HG03575 (cell line): ENCODE results near the gene MEIS1.

Experiments
- ATAC-seq: cut with Tn5 transposase; IDR thresholded peaks from one replicate; pipeline ENCODE4 v1.9.1; 2021; ENCODE audit not compliant: unreplicated experiment, insufficient number of reproducible peaks, low FRiP score; ENCODE audit errors: extremely low read depth

MEIS1 gene

DNA sequence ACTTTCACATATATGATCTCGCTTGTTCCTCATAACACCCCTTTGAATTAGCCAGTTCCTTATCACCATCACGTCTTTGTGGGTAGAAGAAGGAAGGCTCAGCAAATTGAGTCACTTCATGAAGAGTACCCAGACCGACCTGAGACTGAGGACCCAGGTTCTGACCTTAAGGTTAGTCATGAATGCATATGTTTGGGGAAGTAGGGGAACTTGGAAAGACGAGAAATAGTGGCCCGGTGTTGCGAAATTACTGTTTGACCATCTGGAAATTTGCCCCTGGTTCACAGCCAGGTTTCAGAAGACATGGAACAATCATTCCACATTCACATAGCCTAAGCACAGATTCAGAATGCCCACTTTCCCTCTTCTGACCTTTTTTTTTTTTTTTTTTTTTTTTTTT is 59.8 kb downstream of the MEIS1 start:
- ATAC-seq, result no peak

DNA sequence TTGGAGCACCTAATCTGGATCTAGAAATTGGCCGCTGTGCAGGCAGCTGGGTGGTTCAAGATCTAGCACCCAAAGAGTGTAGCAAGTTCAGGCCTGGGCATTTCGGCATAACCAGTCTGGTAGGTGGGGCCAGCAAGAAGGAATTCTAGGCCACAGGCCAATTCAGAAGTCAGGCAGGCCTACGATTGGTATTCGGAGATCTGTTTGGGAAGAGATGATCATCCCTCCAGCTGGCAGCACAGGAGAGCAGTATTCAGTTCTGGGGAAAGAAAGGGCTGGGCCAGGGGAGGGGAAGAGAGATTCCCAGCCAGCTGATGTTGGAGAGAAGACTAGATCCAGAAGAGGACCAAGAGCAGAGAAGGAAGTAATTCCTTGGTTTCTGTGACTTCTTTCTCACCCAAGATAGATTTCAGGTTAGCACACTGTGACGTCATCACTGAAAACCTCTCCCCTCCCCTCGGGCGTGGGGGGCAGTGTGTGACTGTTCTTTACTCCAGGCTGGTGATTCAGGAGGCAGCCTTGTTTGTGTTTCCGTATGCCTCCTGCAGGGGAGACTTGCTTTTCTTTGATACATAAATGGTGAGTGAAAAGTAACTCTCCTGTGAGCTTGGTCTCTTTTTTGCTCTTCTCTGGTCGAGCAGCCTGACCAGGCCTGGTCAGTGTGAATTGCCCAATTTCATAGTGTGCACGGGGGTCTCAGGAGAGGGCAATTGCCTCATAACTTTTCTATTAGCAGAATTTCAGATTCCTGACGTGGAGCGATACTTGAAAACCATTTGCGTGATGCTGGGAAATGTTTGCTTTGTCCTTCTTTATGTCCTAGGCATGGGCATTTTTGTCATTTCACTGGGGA is 61.1 kb downstream of the MEIS1 start:
- no peak for ATAC-seq

DNA sequence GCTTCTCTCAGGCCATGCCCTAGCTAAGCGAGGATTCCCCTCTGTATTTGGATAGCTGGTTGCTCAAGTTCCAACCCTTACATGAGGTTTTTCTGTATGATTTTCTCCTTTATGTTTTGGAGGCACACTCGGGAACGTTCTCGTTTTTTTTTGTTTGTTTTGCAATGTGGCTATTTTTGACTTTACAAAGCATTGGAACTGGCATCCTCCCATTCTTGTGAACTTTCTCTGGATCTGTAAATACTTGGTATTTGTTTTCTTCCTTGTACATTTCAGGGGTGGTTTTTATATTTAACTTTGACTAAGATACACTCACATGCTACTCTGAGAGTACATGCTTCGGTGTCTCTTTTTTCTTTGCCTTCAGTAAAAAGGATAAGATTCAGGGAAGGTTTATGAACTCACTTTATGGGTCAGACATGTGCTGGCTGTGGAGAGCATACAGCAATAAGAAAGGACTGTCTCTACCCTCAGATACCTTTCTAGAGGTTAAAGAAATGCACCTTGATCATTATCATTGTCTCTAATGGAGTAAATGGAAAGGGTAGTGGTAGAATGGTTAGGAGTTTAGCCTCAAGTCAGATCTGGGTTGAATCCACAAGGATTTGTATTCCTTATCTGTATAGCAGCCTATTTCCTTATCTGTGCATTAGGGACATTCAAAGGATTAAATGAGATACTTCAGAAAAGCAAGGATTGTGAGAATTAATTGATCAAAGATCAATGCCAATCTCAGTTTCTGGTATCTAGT is 61.9 kb downstream of the MEIS1 start:
- ATAC-seq, result no peak

DNA sequence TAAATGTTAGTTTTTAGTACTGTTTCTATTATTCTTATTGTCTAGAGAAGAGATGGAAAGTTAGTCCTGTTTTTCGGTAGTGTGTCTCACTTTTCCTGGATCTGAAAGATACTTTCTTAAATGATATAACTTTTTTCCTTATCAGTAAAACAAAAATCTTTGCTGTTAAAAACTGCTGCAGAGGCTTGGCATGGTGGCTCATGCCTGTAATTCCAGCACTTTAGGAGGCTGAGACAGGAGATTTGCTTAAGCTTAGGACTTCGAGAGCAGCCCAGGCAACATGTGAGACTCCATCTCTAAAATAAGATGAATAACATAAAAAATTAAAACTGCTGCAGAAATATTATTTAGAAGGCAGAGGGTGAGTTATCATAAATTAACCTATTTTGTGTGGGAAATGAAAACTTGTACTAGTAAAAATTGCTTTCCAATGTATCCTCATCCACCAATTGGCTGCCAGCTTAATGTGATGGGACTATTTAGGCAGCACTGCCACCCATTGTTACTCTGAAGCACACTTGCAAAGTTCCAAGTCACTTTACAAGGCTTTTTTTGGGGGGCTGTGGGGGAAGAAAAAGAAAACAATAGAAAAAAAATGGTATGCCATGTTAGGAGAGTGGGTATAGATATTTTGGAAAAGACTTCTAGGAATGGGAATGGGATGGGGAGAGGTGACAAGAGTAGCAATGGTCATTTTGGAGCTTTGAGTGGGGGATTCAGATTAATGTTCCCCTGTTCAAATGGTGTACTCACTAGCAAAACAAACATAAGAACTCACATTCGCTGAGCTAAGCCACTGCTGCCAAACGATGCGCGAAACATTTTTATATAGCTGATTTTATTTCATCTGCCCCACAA is 62.7 kb downstream of the MEIS1 start:
- ATAC-seq, result no peak

DNA sequence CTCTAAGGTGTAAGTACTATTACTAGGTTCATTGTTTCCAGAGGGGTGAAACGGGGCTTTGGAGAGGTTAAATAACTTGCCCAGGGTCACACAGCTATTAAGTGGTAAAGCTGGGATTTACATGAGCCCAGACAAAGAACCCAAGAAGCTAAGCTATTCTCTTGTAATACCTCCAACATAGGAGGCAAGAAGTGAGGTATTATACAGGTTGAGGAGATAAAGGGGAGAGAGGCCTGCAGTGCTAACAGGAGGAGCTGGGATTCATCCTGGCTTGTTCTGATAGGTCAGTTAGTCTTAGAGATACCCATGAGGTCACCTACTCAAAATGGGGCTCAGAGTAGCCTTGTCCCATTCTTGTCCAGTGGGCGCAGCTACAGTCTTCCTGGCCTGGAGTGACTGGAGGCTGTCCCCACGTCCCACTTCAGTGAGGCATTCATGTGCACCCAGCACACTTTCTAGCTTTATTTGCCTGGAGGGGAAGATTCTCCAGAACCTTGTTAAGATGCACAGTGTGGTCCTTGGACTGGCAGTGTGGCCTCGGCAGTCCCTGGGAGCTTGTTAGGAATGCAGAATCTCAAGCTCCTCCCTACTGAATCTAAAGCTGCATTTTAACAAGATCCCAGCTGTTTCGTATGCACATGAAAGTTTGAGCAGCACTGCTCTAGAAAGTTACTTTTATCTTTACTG is 63.5 kb downstream of the MEIS1 start:
- no peak for ATAC-seq

DNA sequence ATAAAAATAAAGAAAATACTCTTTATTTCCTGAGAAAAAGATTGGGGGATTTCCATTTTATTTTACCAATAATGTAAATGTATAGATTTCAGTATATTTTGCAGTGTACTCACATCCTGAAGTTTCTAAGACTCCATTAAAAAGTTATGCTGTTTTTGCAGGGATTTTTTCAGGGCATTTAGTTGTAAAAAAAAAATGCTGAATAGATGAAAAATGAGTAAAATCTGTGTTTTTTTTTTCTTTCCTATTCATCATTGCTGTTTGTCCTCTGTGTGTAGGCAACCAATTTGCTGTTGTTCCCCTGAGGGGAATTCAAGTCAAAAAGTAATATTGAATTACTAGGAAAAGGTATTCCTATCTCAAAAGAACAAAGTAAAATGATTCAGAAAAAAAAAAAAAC is 66.3 kb downstream of the MEIS1 start:
- no peak for ATAC-seq

DNA sequence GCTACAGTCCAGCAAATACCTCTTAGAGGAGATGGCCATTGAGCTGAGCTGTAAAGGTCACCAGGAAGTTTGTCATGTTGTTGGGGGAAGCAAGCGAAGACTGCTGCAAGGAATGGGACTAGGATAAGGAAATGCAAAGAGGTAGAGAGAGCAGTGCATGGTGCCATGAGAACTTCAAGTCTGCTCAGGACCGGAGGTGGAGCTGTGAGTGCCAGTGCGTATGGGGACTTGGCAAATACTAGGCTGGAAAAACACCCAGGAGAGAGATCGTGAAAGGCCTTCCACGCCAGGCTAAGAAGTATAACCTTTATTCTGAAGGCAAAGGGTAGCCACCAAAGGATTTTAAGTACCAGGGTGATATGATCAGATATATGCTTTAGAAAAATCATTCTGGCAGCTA is 71.3 kb downstream of the MEIS1 start:
- ATAC-seq, result no peak

DNA sequence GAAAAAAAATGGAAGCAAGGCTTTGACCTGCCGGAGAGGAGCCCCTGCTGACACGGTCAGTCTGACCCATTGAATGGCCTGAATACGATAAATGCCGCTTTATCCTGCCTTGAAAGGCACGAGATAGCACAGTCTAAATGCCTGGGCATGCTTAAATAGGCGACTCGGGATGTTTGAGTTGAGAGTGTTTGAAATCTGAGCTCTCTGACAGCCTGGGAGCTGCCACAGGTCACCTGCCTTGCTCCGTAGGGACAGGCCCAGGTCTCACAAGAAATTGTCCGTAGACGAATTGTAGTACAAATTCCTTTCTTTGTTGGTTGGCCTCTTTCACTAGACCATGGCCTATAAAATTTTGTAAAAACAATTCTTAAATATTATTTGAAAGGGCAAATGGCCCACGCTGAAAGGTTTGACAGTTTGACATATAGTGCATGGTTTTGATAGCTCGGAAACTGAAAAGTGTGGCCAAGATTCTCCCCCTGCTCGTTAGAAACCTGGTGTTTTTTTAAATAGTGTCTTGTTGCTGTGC is 72.8 kb downstream of the MEIS1 start:
- no peak for ATAC-seq

DNA sequence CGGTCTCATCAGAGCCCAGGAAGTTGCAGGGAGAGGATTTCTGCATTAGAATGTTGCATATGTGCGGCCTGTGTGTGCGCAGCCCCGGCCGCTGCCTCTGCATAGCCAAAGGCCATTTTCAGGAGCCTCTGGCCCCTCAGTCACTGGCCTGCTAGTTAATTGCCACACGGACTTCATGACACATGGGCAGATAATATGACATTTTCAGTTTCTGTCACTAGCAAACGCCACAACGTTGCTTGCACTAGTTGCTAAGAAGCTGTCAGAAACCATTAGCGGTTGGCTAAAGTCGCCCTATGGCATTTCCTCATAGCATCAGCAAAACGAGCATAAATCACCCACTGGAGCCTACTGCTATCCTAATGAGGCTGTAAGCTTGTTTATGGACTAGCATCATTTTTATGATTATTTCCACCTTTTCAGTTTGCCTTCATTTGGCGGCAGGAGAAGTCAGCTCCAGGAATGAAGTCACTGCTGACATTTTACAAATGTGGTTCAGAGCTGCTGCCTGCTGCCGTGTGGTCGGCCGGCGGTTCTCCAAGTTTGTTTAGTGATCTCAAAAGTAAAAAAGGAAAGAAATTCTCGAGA is 73.7 kb downstream of the MEIS1 start:
- ATAC-seq, result no peak

DNA sequence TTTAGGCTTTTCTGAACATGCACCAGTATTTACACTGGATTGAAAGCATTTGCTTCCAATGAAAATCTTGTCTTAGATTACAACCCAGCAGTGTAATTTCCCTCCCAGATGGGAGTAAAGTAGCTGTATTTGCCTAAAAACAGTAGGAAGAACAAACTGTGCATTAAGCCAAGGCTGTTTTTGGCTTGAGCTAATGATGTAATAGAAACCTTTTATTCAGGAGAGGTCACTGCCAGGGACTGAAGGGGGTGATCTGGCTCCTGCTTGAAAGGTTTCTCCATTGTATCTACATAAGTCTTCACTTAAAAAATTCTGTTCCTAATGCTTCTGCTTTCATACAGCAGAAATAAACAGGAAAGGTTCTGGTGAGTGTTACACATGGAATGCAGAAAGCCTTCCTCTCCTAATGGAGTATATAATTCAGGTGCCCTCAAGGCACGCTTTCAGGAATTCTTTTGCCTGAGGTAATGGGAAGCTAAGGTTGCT is 74.4 kb downstream of the MEIS1 start:
- ATAC-seq, result no peak

DNA sequence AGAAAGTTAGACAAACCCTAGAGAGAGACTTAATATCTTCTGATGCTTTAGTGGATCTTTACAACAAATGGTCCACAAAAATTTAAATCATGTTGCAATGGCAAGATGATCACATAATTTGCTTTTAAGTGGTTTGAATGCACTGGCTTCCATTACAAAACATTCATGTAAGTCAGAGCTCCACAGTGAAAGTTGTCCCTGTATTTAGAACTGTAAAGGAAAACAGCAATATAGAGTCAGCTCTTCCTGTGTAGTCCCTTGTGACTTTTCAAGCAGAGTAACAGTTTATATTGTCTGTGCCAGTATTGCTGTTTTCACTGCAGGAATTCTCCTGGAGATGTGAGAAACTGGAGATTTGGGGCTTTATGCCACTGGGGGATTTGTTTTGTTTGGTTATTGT is 77.7 kb downstream of the MEIS1 start:
- ATAC-seq, result no peak

DNA sequence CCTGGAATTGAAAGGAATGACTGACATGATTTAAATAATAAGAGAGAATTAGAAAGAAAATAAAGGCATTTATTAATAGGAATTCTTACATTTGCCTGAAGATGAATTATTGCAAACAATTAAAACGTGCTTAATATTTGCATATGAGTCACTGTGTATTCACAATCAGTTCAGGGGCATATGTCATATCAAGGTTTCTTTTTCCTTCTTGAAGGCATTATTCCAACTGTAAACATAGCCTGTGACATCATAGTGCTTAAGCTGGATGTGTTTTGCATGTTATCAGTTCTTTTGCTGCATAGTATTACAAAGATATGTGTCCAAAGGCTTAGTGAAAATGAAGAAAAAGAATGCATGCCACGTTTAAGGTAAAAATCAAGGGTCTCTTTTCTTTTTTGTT is 80.8 kb downstream of the MEIS1 start:
- no peak for ATAC-seq

DNA sequence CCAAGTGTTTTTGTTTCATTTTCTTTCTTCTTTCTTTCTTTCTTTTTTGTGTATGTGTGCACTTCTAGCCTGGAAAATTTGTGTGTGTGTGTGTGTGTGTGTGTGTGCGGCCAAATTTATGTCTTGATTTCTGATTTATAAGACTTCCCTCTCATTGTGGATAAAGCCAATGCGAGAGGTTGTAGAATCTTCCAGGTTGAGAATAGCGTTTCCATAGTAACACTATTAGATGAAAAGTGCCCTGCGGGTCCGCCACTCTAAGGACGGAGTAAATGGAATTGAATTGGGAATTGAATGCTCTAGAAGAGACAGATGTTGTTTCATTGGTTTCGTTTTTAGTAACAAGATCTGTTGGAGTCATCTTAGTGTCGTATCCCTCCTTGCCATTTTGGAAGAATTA is 81.6 kb downstream of the MEIS1 start:
- no peak for ATAC-seq

DNA sequence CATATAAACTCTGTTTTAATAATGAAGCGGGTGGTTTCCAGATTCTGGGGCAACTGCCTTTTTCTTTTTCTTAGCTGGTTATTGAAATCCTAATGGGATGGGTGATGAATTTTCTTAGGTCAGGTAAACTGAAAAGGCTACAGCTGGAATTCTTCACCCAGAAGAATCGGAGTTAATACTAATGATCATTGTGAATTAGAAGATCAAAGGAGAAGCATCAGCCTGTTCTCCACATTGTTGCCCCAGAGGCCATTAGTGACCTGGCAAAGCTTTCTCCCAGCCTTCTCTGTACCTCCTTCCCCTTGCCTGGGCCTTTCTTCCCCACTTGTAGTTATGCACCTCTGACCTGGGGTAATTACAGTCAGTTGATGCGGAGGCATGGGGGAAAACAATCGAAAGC is 82.8 kb downstream of the MEIS1 start:
- no peak for ATAC-seq

DNA sequence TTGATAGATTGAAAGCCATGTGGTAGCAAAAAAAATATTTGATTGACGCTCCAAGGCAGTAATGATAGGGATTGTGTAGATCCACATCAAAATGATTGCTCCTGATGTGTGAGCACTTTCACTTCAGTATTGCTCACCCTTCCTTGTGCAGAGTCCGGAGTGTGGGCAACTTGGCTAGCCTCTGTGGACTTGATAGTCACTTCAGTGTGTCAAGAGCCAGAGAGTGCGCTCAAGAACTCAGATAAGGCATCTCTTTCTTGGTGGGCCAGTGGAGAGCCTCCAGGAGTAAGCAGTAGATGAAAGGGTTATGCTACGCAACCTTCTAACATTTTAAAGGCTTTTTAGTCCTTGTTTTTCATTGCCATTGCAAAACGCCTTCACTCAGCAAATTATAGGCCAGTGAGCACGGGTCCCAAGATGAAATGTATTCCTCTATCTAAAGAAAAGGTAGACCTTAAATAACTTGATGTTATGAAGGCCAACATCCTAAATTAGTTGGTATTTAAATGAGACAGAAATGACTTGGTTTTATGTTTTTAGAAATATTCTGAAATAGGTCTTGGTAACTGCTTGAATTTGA is 84.4 kb downstream of the MEIS1 start:
- ATAC-seq, result no peak

DNA sequence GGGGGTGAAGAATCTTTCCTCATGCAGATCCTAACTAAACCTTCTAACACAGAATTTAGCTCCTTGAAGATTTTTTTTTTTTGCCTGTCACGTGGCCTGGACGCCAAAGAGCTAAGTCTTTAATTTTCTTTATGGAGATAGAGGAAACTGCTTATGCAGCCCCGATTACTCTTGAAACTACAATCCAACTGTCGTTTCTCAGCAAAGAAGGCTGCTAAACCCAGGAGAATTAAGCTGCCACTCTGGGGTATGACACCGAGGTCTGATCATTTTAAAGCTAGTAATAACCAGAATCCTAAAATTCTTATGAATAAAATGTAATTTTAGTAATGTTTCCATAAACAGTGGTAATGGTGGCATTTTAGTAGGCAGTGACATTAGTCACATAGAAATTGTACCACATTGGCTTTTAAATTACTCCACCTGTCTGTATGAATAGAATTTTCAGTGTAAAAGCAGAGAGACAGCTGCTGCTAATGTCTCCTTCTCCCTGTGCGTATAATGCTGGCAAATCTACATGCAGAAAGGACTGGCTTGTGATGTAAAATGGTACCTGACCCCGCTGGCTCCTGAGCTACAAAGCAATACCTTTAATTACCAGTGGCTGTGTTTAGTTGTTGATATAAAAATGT is 86.5 kb downstream of the MEIS1 start:
- ATAC-seq, result no peak

DNA sequence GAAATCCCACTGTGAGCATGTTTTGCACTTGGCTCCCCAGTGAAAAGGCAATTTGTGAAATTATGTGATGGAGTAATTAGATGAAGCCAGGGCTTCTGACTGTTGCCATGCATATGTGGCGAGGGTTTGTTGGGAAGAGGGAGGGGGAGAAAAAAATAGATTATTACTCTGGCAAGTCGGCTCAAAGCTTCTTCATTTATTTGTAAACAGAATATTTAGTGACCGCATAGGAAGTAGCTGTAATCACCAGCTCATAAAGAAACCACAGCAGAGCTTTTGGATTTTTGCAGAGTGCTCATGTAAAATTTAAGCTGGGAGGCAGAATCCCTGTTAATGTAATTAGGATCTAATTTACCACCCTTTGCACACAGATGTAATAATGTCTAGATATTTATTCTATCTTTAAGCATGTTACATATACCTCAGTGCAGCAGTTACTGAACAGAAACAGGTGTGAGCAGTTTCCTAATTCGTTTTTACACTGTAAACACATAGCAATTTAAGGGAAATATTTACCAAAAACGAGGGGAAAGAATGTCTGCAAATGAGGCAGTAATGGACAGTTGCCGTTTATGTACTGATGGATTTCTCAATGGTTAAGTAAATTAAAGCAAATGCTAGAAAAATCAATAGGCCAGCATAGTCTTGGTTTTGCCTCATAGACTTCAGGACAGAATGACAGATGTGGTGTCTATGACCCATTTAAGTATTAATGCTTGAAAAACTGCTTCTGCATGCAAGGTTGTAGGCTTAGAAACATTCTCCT is 87.9 kb downstream of the MEIS1 start:
- ATAC-seq, result no peak
